Ammon's horn (tissue), 1 donor: ENCODE measurements around the gene RAF1.

Experiments used
- DNase-seq: peaks from one replicate; pipeline ENCODE4 v3.0.0-alpha.2; 2016; ENCODE audit warnings: low spot score

RAF1 gene

GRCh38 chr3:12591456-12591855 is 72.5 kb downstream of the RAF1 start:
- no peak for DNase-seq

DNA sequence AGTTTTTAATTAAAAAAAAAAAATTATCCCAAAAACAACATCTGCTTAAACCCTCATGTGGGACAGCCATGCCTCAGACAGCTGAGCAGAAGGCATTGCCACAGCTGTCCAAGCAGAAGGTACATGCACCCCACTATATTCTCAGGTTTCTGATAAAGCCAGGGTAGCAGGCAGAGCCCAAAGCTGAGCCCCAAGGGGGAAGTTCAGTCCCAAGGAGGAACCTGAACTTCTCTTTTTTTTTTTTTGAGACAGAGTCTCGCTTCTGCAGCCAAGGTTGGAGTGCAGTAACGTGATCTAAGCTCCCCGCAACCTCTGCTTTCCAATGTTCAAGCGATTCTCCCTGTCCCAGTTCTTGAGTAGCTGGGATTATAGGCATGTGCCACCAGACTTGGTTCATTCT is 73.8 kb downstream of the RAF1 start:
- no peak for DNase-seq

GRCh38 chr3:12588039-12589009 is 75.6 kb downstream of the RAF1 start:
- DNase-seq: no peak

DNA sequence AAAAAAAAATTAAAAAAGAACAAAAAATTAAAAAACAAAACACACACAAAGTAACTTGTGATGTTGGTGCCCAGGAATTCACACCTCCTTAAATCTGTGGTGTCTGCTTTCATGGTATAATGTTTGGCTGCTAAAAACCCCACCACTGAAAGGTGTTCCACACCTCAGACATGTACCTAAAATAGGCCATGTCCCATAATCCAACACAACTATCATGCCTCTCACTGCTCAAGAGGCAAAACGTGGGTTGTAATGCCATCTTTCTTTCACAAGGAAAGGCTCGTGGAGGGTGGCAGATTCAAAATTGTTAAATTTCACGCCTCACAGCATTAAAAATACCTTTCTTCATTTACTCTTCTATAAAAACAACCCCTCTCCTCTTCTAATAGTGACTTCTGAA is 77.5 kb downstream of the RAF1 start:
- no peak for DNase-seq

GRCh38 chr3:12585970-12586369 is 77.9 kb downstream of the RAF1 start:
- no peak for DNase-seq

DNA sequence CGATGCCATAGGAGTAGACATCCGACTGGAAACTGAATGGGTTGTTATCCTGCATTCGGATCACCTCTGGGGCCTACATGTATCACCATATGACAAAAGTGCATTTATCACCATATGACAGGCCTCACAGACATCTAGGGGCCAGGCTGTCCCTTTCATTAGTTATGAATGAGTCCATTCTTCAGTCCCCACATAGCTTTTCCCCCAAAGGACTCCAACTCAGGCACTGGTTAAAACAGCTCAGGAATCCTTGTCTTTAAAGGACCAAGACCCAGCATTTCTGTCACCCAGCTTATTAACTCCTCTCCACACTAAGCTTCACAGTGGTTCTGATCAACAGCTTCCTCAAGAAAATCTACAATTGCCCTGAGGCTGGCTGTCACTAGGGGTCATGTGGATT is 78.7 kb downstream of the RAF1 start:
- no peak for DNase-seq

- DNase-seq: no peak
Measured at GRCh38 chr3:12584083-12584482, 79.8 kb downstream of the RAF1 start.

DNA sequence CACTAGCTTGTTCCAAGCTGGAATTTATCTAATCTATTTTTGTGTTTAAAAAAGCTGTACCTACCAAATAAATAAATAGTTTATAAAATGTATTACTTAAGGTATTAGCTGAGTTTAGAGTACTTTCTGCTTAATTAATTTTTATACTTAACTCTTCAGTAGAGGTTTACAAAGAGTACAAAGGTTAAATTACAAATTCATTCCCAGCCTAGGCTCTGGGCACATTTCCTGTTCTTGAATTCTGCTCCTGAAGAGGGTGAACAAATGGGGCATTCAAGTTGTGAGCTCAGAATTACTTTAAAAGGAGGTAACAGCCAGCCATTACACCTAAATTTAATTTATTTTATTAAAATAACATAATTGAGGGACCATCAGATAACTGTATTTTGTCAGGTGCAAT is 80.6 kb downstream of the RAF1 start:
- DNase-seq: no peak

DNA sequence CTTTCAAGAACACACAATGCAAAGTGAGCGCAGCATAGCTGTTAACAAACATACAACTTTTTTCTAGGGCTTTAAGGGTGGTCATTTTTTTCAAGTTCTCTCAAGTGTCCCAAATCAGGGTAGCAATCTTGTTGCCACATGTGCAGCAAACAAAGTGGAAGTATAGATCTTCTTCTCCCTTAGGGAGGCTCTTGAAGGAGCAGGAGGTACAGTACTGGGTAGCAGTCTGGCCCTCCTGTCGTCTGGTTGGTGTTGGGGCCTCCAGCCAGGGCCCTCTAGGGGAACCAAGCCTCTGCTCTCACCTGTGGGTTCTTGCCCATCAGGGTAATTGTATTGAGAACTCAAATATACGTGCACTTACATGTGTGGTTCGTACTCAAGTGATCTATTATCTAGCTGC is 81.2 kb downstream of the RAF1 start:
- no peak for DNase-seq

- DNase-seq: no peak
Measured at GRCh38 chr3:12579905-12580304, 84.0 kb downstream of the RAF1 start.

GRCh38 chr3:12579456-12579855 is 84.5 kb downstream of the RAF1 start:
- no peak for DNase-seq

DNA sequence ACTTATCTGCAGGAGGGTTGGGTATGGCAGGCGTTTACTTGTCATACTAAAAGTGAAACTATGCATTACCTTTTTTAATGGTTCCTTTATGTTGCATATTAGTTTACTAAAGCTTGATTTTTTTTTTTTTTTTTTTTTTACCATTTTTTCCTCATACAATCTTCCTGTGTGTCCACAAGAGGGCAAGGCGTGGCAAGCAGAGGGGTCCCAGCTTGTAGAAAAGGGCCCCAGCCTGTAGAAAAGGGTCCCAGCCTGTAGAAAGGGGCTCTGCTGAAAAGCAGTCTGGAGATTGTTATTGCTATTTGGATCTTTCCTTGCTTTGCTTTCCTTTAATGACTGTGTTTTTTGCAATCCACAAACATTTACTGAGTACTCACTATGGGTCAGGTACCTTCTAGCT is 85.2 kb downstream of the RAF1 start:
- DNase-seq: no peak

DNA sequence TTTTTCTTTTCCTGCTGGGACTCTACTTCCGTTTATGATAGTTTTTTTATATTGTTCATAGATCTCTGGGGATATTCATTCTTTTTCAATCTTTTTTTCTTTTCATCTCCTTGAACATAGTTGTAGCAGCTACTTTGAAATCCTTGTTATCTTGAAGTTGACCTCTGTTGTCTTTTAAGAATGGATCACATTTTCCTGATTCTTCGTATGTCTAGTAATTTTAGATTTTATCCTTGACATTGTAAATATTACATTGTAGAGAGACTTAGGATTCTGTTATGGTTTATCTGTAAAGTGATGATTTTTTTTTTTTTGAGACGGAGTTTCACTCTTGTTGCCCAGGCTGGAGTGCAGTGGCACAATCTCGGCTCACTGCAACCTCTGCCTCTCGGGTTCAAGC is 86.5 kb downstream of the RAF1 start:
- no peak for DNase-seq

GRCh38 chr3:12574661-12575060 is 89.3 kb downstream of the RAF1 start:
- DNase-seq: no peak

DNA sequence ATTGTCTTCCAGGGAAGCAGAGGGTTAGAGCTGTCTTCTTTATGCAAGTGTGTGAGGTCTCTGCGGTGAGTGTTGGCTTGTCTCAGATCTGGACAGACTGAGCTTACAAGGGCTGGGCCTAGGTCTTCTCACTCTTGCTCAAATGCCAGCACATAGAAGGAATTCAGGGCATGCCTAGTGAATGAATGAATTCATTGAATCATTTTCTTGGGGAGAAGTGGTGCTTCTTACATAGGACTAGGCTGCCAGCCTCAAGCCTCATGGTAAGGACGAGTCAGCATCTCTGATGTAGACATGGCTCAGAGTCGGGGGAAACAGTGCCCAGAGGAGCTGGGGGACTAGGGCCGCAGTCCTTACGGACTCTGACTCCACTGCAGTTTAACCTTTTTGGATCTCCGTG is 89.8 kb downstream of the RAF1 start:
- no peak for DNase-seq

GRCh38 chr3:12571986-12572385 is 91.9 kb downstream of the RAF1 start:
- no peak for DNase-seq

DNA sequence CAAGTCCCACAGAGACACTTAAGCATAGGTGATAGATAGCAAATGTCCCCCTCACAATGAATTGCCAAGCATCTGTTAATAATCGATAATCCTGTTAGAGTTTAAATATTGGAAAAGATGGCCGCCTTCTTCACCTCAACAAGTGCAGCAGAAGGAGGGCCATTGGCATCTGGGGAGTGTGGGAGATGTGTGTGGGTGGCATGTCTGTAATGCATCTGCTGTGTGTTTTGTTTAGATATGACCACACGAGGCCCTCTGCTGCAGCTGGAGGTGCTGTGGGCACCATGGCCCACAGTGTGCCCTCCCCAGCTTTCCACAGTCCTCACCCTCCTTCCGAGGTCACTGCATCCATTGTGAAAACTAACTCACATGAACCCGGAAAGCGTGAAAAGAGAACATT is 94.1 kb downstream of the RAF1 start:
- DNase-seq: no peak

DNA sequence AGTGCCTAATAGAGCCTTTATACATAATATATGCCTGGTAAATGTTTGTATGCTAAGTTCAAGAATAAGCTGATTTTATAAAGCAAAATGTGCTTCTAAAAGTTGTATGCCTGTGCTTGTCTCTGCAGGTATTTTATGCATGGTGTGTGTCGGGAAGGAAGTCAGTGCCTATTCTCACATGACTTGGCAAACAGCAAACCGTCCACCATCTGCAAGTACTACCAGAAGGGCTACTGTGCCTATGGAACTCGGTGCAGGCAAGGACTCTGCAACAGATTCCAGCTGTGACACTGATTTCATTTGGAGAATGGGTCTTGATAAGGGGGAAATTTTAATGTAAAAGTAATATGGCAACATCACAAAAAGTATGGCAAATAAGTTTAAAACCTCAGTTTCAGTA is 95.2 kb downstream of the RAF1 start:
- no peak for DNase-seq

DNA sequence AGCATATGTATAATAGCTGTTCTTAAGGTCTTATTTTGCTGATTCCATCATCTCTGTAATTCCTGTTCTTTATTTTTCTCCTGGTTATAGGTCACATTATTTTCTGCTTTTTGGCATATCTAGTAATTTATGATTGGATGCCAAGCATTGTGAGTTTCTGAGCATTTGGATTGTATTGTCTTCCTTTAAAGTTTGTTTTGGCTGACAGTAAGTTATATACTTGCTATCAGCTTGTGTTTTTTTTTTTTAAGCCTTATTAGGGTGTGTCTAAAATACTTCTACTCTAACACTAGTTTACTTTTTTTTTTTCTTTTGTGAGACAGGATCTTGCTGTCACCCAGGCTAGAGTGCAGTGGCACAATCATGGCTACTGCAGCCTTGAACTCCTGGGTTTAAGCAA is 96.9 kb downstream of the RAF1 start:
- DNase-seq: no peak

GRCh38 chr3:12562451-12562850 is 101.5 kb downstream of the RAF1 start:
- no peak for DNase-seq

DNA sequence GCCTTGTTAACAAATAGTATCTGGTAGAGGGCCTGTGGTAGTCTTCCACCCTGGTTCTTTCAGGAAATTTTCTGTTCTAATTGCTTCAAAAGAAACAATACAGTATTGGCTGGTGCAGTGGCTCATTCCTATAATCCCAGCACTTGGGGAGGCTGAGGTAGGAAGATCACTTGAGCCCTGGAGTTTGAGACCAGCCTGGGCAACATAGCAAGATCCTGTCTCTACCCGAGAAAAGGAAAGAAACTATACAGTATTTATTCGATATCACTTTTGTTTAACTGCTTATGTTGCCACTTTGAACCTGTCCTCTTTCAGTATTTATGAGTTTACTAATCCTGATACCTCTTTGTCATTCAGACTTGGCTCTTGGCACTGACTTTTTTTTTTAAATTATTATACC is 102.5 kb downstream of the RAF1 start:
- DNase-seq: no peak

- DNase-seq: no peak
Measured at GRCh38 chr3:12560505-12561190, 103.3 kb downstream of the RAF1 start.

GRCh38 chr3:12559520-12559919 is 104.4 kb downstream of the RAF1 start:
- no peak for DNase-seq

- DNase-seq: no peak
Measured at GRCh38 chr3:12558706-12559105, 105.2 kb downstream of the RAF1 start.
